ENCODE measurements around the gene TNS1.

The TNS1 gene

DNA sequence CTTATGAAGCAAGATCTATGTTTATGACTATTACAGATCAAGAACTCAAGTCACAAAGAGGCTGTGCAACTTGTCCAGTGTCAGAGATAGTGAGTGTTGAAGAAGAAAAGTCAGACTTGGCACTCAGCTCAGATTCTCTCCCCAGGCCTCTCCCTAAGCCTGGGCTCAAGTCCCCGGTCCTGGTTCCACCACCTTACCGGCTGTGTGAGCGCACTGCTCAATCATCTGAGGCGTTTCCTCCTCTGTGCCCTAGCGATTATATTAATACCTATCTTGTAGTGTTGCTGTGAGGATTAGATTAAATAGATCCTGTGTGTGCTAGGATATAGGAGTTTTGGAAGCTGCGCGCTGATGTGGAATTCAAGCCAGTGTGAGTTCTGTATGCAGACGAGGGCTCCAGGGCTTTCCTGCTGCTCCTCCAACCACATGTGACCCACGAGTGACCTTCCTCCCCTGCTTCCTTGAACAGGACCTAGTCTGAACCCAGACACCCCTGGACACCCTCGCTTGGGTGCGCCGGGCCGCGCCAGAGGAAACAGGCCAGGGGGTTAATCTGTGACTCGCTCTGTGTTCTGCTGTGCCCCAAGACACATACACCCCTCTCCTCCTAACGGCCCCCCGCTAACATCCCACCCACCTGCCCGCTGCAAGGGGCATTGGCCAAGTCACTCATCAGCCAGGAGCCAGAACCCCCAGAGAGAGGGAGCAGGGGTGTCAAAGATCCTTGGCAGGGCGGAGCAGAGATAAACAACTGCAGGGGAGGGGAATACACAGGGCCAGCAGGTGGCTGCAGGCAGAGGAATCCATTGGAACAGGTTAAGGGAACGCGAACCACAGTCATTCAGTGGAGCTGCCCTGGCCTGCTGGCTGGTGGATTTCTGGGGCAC lies 38.3 kb downstream of the TNS1 start:
- FAIRE-seq (no peak), DNase-seq (ENCODE audit: insufficient read length, low spot score) (no peak)

DNA sequence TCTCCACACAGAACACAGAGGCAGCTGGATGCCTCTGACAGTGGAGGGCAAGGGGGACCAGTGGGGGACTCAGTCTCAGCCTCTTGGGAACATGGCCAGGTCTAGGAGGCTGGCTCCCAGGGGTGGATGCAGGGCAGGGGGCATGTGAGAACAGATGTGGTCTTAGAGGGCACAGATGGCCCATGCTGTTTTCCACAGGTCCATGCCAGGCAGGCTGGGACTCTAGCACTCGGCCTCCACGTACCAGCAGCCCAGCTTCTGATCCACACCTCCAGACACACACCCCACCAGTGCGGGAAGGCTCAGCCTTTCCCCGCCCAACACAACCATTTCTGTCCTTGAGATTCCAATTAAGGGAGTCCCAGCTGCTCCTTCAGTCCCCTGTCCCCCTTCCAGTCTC lies 42.4 kb downstream of the TNS1 start:
- FAIRE-seq (no peak), DNase-seq (ENCODE audit: insufficient read length, low spot score) (no peak)

DNA sequence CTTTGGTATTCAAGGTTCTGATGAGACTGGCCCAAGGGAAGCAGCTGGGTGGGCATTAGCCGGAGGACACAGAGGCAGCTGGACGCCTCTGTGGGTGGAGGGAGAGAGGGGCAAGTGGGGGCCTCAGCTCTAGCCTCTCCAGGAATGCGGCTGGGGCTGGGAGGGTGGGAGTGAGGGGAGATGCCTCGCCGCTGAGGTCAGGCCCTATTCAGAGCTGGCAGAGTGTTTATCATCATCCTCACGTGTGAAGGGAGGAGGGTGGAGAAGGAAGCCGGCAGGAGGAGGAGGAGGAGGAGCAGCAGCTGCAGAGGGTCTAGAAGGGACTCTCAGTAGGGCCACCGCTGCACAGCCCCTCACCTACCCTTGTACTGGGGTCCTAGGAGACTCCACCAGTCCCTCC lies 43.1 kb downstream of the TNS1 start:
- DNase-seq (ENCODE audit: insufficient read length, low spot score) (no peak), FAIRE-seq (no peak)

DNA sequence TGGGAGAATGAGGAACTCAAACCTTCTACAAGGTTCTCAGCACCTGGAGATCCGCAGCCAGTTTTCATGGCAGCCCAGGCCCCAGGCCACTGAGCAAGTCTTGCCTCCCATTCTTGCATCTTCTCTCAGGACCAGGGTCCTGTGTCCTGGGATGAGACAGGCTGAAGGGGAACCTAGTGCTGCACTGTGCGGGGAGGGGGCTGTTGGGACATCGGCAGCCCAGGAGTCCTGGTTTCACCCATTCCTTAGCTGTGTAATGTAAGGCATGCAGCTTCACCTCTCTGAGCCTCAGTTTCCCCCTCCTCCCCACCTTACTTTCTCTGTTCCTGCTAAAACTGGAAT lies 43.9 kb downstream of the TNS1 start:
- FAIRE-seq (no peak), DNase-seq (ENCODE audit: insufficient read length, low spot score) (no peak)

DNA sequence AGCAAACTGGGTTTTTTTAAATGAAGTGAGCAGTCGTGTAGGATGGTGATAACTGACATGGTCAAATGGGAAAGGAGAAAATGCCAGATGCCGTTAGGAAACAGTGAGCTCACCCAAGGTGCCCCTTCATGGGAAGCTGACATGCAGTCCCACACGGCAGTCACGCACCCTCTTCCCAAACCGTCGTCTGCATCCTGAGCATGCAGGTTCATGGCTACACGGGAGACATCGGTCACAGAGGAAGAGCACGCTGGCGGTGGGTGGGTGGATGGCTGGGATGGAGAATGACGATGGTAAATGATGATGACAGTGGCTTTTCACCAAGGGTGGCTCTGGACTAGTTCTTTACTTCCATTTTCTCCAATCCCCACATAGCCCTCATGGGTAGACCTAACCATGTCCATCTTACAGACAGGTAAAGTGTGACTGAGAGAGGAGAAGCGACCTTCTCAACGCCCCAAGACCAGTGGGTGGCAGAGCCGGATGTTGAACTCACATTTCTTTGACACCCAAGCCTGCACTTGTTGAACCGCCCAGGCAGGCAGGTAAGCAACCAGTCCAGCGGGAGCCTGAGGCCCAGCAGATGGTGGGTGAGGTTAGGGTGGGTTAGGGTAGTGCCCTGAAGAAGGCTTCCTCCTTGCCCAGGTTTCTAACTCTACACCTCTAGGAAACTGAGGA lies 44.5 kb downstream of the TNS1 start:
- DNase-seq (ENCODE audit: insufficient read length, low spot score) (no peak), FAIRE-seq (no peak)

DNA sequence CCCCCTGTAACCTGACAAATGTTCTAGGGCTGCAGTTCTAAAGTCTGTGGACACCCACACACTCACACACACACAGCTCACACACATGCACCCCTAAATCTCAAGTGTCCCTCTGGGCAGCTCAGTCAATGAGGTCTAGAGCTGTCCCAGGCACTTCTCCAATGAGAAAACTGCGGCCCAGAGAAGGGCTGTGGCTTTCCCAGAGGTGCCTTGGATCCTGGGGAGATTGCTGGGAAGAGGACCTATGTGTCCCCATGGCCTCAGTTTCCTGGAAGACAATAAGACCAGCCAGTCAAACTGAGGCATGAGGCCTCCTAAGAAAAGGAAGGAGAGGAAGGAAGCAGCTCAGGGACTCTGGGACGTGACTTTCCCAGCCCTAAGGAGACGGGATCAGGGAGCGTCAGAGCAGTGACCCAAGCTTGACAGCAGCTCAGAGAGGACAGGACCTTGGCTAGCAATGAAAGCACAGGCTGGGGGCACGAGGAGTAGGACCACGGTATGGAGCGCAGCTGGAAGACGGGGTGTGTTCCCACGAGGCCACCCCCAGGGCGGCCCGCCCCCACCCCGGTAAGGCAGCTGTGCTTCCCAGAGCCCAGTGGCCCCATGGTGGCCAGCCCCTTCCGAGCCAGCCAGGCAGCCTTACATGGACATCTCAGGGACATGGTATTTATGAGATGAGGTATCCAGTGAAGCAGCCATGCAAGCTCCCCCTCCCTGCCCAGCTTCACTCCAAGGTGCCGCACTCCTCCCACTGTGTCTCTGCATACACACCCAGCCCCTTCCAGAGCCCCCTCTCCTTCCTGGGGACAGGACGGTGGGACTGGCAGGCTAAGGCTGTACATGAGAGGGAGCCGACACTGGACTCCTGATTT lies 46.0 kb downstream of the TNS1 start:
- FAIRE-seq, result no peak
- no peak for DNase-seq (ENCODE audit: insufficient read length, low spot score)

DNA sequence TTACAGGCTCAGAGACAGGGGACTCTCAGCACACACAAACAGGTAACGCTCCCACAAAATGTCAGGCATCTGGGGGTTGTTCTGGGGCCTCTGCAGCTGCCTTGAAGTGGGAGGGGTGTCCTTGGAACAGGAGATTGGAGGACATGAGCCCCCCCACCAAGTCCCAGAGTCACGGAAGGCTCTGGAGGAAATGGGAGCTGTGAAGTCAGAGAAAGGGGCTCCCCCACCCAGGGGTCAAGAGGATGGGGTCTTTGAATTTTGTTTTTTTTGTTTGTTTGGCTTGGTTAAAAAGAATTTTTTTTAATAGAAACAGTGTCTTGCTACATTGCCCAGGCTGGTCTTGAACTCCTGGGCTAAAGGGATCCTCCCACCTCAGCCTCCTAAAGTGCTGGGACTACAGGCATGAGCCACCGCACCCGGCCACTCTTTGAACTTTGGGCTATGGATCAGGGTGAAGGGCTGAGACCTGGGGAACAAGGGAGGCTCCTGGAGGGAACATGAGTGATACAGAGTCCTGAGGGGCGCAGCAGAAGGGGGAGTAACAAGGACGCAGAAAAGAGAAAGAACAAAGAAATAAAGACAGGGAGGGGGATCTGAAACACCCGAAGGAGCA lies 46.8 kb downstream of the TNS1 start:
- no peak for FAIRE-seq

DNA sequence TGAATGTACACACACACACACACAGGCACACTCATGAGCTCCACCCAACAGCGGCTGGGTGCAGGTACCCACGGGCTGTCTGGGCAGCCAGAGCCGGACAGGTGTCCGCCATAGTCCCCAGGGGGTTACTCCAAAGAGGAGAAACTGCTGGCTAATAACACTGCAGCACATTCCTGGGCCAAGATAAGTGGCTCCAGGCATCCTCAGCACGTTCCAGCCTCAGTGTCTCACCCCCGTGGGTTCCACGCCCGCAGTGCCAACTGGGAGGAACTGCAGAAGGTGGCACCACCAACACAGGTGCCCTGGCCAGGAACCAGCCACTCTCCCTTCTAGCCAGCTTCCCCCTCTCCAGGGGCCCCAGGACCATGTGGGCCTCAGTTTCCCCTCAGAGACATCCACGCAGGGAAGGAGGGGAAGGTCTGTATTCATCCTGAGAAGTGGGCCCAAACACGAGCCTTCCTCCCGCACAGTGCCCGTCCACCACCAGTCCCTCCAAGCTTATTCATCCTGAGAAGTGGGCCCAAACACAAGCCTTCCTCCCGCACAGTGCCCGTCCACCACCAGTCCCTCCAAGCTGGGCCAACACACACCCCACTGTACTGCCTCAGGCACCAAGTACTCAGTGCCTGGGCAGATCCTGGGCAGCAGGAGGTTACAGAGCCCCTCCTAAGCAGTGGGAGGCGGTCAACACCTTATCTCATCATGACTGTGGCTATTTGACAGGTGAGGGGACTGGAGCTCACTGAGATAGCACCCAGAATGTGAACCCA lies 47.6 kb downstream of the TNS1 start:
- DNase-seq (ENCODE audit: insufficient read length, low spot score) (no peak), FAIRE-seq (peak; percentile 49)

More for the DNA sequence above, 46.8 kb downstream of the TNS1 start:
- DNase-seq (ENCODE audit: insufficient read length, low spot score), result no peak

DNA sequence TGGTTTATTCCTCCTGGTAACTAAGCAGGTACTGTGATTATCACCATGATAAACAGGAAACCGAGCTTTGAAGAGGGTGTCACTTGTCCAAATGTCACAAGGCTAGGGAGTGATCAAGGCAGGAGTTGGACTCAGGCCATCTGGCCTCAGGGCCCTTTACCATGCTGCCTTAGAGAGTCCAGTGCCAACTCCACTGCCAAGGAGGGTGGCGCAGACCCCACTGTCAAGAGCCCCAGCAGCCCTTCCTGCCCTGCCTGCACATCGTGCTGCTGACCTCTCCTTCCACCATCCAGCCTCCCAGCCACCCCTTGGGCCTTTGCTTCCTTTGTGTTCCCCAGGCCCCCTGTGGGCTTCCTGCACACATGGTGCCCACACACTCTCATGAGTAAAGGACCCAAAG lies 48.3 kb downstream of the TNS1 start:
- no peak for FAIRE-seq
- no peak for DNase-seq (ENCODE audit: insufficient read length, low spot score)

DNA sequence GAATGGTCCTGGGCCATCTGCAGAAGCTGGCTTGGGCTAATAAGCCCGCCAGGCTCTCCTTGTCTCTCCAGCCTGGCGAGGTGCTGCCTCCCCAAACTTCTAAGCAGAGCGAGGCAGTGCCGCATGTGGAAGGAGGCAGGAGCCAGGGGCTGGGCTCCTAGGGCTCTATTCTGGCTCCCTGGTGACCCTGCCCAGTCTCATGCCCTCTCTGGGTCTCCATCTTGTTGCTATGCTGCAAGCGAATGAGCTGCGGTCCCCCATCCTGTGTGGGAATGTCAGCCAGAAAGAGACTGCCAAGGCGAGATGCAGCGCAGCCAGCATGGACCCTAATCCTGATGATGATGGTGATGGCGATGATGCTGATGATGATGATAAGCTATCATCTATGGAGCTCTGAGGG lies 48.7 kb downstream of the TNS1 start:
- FAIRE-seq (no peak), DNase-seq (ENCODE audit: insufficient read length, low spot score) (no peak)

DNA sequence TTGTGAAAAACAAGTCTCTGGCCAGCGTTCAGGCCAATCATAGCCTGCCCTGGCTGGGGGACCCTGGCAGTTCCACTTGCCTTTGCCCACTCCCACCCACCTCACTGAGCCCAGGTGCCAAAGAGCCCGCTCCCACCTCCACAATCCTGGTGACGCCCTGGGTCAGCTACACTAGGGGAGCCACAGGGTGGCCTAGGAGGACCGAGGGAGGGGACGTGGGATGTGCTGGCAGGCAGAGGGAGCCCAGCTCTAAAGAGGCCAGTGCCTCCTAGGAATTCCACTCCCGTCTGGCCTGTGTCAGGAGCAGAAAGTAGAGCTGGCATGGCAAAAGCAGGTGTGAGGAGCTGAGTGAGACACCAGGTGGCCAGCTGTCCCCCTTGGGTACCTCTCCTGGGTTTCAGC lies 49.3 kb downstream of the TNS1 start:
- FAIRE-seq (no peak), DNase-seq (ENCODE audit: insufficient read length, low spot score) (no peak)

DNA sequence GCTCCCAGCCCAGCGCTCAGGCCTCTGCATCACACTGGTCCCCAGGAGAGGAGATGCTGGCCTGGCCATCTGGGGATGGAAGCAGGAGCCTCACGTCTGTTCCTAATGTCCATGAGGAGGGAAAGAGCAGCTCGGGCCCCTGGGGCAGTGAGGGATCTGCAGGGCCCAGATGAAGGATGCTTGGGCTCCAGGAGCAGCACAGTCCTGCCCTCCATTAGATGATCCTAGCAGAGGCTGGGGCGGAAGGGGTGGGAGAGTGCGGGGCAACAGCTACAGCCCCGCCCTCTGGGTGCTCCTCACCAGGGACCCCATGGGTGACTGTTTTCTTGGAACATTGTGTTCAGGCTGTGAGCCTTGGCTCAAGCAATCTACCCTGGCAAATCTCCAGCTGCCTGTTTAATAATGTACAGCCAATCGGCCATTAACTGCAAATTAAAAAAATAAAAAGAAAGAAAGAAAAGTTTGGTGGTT lies 49.7 kb downstream of the TNS1 start:
- no peak for FAIRE-seq
- no peak for DNase-seq (ENCODE audit: insufficient read length, low spot score)

DNA sequence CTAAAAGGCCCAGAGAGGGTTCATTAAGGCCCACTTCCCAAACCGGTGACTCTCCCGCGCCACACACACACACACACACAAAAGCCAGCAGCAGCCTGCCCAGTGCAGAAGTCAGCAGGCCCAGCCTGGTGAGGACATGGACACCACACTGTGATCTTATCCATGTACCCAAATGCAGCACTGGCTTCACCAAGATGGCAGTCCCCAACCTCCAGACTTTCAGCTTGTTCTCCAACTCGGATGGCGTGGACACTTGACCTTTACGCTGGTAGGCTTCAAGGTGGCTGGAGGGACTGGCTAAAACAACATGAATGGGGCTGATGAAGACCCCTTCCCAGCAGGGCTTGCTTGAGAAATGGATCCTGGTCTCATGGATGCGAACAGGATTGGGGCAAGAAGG lies 50.4 kb downstream of the TNS1 start:
- DNase-seq (ENCODE audit: insufficient read length, low spot score), result no peak
- no peak for FAIRE-seq

DNA sequence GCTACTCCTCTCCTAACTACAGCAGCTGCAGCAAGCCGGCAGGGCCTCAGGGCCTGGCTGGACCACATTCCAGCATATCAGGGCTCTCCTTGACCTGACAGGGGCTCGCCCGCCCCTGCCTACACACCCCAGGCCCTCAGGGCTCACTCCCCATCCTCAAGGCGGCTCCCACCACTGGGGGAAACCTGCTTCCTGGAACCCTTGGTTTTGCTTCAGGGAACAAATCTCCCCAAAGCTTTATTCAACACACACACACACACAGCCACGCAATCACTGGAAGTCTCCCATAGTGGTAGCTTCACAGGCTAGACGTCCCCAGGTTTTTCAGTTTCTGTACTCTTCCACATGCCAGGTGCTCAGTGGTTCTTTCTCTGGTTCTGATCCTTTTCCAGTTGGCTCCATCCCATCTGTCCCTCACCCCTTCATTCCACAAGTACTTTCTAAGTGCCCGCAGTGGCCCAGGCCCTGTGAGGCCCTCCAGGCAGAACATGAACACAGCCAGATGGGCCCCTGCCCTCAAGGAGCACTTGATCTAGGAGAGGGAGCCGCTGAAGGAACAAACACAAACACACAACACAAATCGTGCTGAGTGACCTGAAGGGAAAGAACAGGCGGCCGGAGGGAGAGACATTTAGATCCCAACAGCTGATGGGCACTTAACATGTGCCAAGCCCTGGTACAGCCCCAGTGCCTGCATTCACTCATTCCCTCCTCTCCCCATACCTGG lies 51.1 kb downstream of the TNS1 start:
- DNase-seq (ENCODE audit: insufficient read length, low spot score), result no peak
- FAIRE-seq, result no peak

DNA sequence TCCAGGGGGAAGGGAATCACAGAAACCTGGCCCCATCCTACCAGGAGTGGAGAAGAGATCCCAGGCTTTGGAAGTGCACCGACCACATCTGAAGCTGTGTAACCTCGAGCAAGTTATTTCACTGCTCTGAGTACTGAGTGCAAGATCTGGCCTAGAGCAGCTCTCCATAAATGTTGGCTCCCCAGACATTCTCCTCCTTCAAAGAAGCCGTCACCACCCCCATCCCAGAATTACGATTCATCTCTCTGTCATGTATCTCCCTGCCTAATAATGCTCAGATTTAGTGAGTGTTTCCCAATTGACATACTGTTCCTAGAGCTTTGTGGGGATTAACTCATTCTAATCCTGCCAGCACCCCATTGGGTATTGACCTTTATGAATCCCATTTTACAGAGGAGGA lies 51.7 kb downstream of the TNS1 start:
- DNase-seq (ENCODE audit: insufficient read length, low spot score) (no peak), FAIRE-seq (no peak)

DNA sequence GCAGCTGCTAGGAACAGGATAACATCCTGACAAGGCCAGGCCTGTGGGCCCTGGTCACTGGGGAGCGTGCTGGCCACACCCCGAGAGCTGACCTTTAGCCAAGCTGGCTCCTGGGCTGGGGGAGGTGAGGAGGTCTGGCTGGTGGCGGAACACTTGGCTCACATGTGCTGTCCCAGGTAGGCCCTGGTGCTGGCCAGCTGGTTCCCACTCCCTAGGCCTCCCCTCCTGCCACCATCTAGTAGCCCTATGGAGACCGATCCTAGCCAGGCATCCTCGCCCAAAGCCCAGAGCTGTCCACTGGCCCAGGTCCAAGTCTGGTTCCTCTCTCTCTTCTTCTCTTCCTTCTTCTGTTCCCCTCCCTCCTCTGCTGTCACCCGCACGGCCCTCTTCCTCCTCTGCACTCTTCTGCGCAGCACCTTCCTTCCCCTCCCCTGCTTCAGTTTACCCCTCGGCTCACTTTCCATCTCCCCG lies 52.4 kb downstream of the TNS1 start:
- no peak for FAIRE-seq
- no peak for DNase-seq (ENCODE audit: insufficient read length, low spot score)

DNA sequence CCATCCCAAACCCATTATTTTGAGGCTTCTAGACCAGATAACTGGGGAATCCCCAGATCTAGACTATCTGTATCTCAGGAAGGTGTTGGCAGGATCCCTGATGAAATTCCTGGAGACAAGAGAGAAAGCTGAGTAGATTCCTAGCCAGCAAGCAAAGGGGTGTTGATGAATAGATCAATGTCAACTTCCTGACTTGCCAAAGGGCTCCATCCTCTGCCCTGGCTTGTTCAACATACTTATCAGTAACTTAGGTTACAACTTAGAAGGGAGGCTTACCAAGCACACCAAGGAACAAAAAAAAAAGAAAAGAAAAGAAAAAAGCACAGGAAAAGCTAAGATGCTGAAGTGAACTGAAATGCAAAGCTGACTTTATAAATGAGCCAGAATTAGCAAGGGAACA lies 53.3 kb downstream of the TNS1 start:
- FAIRE-seq, result no peak

DNA sequence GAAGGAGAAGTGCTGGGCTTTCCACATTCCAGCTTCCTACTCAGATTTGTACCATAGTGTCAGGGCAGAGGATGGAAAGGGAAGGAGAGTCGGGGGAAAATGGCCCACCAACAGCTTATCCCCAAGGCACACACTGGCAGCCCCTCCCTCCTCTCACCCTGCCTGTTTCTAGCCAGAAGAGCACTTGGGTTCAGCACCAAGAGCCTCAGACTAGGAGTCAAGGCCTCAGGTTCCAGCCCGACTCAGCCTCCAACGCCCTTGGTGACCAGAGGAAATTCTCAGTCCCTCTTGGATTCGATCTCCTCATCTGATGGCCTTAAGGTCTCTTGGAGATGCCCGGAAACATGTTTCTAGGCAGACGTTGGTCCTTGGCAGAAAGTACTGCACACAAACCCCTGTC lies 53.9 kb downstream of the TNS1 start:
- FAIRE-seq (no peak), DNase-seq (ENCODE audit: insufficient read length, low spot score) (no peak)

More for the DNA sequence above, 53.3 kb downstream of the TNS1 start:
- DNase-seq (ENCODE audit: insufficient read length, low spot score), result no peak

DNA sequence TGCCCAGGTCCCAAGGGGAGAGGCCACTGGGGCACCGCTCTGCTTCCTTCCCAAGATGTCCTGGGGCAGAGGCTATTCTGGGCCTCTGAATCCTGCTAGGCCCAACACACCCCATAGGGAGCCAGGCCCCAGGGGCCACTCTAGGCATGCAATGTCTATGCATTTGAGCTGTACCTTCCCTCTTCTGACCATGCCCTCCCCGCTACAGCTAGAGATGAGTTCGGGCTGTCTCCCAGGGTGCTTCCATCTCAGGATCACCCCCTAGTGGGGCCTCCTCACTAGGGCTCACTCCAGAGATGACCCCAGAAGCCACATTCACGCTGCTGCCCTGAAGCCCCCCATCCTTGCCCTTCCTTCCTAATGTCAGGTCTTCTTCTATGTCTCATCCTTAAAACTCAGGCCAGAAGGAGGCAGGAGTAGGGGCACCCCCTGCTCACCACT lies 54.4 kb downstream of the TNS1 start:
- FAIRE-seq, result no peak
- no peak for DNase-seq (ENCODE audit: insufficient read length, low spot score)
